GM18868 (cell line): ENCODE data around the gene PALM3.
A peak's percentile ranks its signal among the peaks of the same experiment; 100 is the strongest.

ENCODE experiments used
- ATAC-seq: cut with Tn5 transposase; IDR thresholded peaks from one replicate; pipeline ENCODE4 v1.9.1; 2021; ENCODE audit warnings: mild to moderate bottlenecking, moderate library complexity; ENCODE audit not compliant: unreplicated experiment

PALM3 gene, protein sequence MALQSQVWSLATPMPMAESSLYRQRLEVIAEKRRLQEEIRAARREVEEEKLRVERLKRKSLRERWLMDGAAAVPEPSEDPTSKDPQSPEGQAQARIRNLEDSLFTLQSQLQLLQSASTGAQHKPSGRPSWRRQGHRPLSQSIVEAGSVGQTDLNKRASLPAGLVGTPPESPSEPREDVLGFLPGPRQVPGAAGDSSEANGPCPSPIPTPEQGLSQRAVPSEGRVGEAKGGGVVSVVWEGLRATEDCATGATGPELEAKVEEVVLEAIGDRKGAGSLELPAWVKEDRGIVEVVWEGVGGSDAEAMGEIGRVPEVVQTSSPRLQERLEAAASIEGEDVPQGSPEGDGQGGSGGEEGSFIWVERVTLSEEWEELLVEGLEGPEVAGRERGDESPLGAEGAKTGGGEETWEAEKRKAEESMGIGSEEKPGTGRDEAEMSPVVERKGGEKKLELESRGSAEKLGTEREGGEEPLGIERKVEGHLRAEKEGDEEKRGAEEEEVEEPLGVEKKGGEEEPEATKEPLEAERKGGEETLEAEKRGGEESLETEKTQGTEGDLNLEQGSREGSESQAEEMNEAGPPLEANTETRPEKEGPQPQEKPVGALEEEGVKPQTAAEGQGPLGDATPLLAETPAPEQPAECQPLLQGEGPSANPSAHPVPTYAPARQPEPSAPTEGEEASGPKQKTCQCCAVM

DNA sequence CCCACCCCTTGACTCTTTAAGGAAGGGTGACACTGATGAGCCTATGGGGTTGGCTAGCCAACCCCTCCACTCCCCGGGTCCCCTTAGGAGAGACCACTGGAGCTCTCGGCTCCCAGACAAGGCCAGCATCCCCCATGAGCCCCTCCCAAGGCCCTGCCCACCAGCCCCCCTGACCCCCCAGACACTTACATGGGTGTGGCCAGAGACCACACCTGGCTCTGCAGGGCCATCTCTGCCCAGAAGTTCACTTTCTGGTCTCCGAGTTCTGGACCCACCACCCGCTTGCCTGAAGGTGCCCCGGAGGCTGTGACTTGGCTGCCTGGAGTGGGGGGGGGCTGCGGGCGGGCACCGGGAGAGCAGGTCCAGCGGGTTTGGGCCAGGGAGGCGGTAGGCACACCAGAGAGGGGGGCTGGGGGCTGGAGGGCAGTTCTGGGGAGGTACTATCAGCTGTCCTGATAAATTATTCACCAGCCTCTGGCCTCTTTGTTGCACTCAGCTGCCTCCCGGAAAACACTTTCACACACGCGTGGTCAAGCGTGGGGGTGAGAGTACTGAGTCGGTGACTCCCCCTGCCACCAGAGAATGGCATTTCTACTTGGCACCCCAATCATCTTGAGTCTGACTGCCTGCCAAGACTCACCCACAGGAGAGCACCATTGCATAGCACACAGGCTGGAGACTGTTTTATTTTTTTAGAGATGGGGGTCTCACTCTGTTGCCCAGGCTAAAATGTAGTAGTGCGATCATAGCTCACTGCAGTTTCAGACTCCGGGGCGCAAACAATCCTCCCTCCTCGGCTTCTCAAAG, at the start of gene PALM3:
TSS of gene PALM3 (minus strand) at position 326 of the 807 bp plus-strand sequence. CDS start at position 230, 96 bp downstream.
- ATAC-seq = no peak

DNA sequence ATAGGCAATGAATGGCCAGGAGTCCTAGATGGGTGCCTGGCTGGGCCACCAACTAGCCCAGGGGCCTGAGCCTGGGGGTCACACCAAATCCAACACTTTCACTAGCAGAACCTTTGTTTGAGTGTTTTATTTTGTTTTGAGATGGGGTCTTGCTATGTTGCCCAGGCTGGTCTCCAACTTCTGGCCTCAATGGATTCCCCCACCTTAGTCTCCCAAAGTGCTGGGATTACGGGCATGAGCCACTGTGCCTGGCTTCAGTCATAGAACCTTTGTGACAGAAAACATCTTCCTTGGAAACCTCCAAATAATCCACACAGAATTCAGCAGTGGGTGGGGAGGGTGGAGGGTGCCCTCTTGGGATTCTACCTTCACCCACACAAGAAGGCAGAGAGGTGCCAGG, 49.6 kb upstream of the PALM3 start:
- no peak for ATAC-seq

DNA sequence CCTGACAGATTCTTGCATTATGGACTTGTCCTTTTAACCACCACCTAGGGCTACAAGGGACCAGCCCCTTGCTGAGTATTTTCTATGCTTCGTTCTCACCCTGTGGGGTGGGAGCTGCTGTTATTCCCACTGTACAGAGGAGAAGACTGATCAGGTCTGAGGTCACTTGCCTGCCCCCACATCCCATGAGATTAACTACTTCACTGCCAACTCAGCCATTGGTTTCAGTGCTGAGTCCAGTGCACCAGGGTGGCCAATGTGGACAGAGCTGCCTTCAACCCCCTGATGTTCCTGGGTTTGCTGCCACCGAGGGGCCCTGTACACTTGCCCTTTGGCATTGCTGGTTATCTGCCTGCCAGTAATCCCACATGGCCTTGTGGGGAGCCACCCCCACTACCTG, 48.8 kb upstream of the PALM3 start:
- no peak for ATAC-seq

DNA sequence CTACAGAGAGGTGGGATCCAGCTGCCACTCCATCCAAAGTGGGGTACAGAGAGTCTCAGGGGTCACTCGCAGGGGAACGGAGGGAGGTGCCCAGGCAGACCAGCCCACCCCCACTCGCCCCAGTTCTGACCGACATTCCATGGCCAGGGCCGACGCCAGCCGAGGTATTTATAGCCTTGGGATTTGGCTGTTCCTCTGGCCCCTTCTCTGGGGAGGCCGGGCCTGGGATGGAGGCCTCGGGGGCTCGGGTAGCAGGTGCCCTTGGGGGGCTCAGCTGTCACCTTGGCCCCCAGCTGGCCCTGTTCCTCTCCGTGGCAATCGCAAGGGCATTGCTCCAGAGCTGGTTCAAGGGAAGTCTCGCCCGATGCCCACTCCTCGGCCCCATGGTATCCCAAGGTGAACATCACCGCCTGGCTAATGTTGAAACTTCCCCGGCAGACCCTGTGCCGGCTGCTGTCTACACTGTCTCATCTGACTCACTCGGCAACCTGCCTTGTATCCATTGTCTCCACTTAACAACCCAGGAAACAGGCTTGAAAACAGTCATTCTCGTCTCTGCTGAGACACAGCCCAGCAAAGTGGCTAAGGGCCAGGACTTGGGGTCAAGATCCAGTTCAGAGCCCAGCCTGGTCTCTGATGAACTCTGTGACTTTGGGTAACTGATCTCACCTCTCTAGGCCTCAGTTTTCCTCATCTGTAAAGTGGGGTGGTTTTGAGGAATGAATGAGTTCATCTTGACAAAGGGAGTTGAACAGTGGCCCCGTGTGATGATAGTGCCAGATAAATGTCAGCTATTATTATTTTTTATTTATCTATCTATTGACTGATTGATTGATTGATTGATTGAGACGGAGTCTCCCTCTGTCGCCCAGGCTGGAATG, 45.9 kb upstream of the PALM3 start:
- no peak for ATAC-seq

DNA sequence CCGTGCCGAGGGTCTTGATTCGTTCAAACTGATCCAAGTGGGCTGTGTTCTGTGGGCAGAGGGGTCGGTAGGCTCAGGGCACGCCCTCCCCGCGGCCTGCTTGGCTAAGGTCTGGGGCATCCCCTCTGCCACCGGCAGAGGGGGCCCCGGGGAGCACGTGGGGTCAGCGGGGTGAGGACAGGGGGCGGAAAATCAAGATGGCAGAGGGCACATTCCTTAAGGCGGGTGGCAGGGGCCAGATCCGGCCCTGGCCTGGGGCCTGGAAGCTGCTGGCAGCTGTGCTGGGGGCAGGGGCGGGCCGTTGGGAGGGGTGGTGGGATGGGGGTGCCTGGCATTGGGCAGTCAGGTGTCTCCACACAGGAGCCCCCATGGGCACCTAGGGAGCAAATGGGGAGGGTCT, 45.0 kb upstream of the PALM3 start:
- ATAC-seq = no peak

DNA sequence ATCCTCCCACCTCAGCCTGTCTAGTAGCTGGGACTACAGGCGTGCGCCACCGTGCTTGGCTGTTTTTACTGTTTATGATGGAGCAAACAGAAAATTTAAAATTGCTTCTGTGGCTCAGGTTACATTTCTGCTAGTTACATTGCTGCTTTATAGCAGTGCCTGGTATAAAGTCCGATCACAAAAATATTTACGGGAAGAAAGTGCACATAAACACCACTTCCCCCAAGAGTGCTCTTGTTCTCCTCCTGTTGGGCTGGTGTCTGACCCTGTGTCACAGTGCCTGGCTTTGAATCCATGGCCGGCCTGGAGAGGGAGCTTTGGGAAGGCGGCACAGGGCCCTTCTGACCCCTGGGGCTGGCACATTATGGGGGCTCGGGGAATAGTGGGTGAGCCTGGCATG, 43.8 kb upstream of the PALM3 start:
- ATAC-seq = no peak

DNA sequence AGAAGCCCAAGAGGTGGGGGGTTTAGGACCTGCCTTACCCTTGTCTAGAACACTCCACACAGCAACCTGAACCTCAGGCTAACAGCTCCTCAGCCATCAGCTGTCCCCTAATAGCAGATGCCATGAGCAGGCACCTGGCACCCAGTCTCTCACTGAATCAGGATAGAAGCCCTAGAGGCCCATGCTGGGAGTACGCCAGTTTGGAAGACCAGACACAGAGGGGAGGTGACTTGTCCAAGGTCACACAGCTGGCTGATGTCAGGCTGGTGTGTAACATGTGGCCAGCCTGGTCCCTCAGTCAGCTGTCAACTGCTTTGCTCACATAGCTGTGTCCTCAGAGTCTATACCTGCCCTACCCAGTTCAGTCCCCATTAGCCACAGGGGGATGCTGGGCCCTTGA, 41.4 kb upstream of the PALM3 start:
- ATAC-seq = no peak

DNA sequence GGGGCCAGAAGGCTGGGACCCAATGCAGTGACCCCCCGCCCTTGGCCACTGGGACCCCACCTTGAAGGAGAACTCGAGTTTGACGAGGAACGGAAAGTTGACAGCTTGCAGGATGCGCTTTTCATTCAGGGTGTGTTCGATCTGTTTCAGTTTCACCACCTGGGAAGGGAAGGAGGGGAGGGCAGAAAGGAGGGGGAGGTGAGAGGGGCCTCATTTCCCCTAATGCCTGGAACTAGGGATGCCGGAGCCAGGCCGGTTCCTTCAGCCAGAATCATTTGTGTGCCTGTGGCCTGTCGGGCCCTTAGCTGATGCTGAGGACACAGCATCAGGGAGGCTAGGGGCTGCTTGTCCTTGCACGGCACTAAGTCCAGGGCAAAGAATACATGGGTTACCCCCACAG, 40.9 kb upstream of the PALM3 start:
- ATAC-seq = no peak

DNA sequence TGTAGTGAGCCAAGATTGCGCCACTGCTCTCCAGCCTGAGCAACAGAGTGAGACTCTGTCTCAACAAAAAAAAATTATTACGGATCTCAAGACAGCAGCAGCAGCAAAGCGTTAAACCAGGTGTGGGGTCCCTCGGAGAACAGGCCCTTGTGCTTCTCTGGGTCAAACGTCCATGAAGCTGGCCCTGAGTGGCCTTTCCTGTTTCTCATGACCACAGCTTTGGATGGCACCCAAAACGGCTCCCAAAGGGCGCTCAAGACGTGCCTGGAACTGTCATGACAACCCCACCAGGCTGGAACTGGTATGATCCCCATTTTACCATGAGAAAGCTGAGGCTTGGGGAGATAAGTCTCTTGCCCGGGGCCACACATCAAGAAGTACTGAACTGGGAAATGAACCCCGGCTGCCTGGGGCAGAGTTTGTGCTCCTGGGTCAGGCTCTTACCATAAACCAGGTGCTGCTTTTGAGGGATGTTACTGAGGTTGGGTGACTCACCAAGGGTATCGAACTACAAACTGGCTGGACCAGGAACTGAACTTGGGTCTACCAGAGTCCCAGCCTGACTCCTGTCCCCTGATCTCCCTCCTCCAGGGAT, 40.3 kb upstream of the PALM3 start:
- no peak for ATAC-seq

DNA sequence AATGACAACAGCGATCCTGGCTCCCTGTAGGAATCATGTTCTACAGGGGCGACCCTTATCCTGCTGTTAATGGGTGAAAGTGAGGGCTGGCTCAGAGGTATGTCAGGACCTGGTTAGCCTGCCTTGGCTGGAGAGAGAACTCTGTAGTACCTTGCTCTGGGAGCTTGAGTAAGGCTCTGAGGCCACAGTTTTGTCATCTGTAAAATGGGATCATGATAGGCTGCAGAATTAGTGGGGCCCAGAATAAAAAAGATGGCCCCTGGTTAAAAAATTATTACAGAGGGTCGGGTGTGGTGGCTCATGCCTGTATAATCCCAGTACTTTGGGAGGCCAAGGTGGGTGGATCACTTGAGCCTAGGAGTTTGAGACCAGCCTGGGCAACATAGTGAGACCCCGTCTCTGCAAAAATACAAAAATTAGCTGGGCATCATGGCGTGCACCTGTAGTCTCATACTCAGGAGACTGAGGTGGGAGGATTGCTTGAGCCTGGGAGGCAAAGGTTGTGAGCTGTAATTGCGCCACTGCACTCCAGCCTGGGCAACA, 39.2 kb upstream of the PALM3 start:
- ATAC-seq = no peak

DNA sequence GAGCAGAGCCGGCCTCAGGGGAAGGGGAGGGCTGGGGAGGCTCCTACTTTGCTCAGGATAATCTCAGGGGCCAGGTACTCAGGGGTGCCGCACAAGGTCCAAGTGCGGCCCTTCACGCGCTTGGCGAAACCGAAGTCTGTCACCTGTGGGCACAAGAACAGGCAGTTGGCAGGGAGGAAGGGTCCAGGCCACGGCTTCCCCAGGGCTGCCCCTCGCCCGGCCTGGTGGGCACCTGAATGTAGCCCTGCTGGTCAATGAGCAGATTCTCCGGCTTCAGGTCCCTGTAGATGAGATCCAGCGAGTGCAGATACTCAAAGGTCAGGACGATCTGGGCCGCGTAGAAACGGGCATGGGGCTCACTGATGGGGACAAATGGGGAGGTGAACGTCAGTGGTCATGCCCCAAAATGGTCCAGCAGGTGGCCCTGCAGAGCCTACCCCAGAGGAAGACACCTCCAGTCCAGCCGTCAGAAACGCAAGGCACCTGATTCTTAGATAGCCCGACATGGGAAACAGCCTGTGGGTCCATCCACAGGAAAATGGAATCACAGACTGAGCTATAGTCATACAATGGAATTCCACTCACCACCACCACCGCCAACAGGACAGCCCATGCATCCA, 35.8 kb upstream of the PALM3 start:
- ATAC-seq = no peak

DNA sequence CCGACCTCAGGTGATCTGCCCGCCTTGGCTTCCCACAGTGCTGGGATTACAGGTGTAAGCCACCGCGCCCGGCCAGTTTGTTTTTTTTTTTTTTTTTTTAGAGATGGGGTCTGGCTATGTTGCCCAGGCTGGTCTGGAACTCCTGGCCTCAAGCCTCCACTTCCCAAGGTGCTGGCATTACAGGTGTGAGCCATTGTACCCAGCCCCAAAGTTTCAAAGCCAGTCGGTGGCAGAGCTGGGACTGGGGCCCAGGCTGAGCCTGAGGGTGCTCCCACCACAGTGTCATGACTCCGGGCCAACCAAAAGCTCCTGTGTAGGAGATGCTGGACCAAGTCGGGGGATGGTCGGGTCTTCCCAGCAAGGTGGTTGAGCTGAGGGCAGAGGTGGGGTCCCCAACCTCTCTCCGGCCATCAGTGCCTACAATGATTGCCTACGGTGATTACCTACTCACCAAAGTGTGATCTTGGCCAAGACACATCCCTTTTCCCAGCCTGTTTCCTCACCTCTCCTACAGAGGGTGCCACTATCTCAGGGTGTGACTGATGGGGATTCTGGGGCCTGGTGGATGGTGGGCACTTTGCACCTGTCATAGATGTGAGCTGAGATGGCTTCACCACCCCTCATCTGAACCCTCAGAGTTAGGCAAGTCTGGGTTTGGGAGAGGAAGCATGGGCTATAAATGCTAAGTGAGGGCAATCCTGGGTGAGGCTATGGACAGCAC, 34.6 kb upstream of the PALM3 start:
- ATAC-seq = no peak

DNA sequence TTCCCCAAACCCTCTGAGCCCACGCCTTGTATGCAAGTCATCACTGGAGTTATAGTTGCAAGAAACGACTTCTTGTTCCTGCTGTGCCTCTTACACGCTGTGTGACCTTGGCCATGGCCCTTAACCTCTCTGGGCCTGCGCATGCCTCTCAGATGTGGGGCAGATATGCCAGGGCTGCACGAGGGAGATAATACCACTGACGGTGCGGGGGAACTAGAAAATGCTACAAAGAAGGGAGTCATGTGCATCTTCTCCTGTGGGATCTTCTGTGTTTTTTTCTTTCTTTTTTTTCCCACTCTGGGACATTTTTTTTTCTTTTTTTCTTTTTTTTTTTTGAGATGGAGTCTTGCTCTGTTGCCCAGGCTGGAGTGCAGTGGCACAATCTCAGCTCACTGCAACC, 33.0 kb upstream of the PALM3 start:
- no peak for ATAC-seq

DNA sequence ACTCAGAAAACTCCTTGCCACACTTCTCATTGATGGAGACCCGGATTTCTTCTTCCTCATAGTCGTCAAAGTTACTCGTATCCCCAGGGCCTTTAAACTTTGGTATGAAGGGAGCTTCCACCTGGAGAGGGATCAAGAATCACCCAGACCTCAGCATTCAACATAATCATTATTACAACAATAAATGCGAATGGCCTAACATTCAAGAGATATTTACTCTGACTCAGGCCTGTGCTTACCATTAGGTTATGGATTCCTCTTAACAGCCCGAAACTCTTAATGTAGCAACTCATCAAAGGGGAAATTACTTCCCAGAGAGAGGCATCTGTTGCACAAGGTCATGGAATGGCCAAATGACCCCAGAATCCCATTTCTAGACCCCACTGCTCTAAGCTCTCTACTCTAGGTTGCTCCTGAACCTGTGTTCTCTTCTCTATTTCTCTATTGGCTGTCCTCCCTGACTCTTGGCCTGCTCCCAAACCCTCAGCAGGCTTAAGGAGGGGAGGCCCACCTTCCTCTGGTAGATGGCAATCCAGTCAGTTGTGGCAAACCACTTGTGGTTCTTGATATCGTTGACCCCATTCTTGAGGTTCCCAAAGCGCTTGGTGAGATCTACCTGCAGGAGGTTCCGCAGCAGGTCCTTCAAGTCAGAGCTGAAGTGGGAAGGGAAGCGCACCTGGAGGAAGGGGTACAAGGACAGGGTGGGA, 31.4 kb upstream of the PALM3 start:
- ATAC-seq = no peak

DNA sequence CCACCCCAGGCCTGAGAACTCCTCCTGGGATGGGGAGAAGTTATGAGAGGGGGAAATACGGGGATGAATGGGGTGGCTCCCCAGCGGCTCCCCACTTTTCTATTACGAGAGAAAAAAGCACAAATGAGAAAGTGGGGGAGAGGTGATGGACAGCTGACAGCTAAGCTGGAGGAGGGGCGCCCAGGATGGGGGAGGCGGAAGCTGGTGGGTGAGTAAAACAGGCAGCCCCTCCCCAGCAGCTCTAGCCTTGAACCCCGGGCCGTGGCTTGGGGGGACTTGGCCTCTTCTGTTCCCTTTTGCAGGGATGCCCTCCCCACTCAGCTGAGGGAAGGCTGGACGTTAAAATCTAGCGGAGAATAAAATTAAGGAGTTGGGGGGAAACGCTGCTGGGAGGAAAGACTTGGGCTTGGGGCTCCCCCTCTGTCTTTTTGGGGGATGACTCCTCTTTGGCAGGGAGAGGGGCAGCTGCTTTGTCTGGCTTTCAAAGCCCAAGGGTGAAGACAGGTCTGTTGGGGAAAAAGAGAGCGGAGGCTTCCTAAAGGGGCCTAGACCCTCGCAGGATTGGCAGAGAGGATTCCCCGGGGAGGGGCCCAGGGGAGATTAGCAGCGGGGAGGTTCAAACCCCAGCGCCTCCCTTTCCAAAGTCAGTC, 30.1 kb upstream of the PALM3 start:
- ATAC-seq = peak; percentile 20

DNA sequence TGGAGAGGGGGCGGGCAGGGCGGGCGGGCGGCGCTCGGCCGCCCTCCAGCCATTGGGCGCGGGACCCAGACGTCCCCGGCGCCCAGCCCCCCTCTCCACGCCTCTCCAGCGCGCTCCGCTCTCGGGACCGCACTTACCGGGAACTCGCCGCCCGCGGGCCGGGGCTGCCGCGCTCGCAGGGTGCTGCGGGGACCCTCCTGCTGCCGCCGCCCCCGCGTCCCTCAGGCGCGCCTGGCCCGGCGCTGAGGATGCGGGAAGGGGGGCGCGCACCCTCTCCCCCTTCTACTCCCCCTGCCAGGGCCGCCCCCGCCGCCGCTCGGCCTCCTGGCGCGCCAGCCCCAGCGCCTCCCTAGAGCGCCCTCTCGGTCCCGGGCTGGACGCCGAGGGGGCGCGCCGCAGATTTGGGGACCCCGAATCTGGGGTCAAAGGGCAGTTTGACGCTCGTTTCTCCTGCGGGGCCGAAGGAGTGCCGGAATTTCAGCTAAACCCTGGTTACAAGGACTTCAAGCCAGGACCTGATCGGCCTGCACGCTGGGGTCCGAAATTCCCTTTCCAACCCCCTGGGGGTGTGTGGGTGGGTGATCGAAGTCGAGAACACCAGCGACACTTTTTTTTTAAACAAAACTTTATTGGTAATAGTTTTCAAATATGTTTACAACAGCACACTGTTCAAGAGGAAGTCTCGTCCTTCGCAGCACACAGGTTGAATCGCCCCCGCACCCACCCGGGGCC, 29.4 kb upstream of the PALM3 start:
- peak; percentile 61 for ATAC-seq

DNA sequence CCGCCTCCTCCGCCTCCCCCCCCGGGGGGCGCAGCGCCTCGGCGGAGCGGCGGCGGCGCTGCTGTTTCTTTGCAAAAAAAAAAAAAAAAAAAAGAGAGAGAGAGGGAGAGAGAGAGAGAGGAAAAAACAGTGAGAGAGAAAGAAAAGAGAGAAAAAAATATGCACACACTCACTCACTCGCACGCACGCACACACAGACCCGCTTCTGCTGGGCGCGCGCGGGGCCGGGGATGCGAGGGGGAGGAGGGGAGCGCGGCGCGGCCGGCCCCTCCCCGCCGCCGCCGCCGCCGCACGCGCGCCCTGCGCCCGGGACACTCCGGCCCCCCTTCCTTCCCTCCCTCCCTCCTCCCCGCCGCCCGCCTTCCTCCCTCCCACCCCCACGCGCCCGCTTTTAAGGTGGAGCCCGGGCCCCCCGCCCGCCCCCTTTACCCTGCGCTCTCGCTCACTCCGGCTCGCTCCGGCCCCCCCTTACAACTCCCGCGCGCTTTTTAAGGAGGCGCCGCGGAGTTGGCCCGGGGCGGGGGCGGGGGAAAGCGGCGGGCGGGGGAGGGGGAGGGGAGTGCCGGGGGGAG, 28.7 kb upstream of the PALM3 start, which contains the start of gene SAMD1:
TSS of gene SAMD1 (minus strand) at position 243 of the 572 bp plus-strand sequence.
- peak; percentile 36 for ATAC-seq
